Suppressor macrophage treated with lipopolysaccharide for 4 hours (primary cell): ENCODE measurements around the gene FCHSD2.

ENCODE experiments used
- DNase-seq: peaks from one replicate; pipeline ENCODE4 v3.0.0-alpha.2; 2020

Gene FCHSD2

GRCh38 chr11:72829884-72830533 is 312.1 kb downstream of the FCHSD2 start:
- DNase-seq, result no peak

GRCh38 chr11:72829178-72829577 is 312.9 kb downstream of the FCHSD2 start:
- DNase-seq, result no peak

- no peak for DNase-seq
Measured at GRCh38 chr11:72828692-72829101, 313.4 kb downstream of the FCHSD2 start.

GRCh38 chr11:72828081-72828567 is 314.0 kb downstream of the FCHSD2 start:
- peak; percentile 72 for DNase-seq

GRCh38 chr11:72827656-72828055 is 314.5 kb downstream of the FCHSD2 start:
- DNase-seq, result peak; percentile 82

GRCh38 chr11:72826942-72827480 is 315.1 kb downstream of the FCHSD2 start:
- no peak for DNase-seq

GRCh38 chr11:72826191-72826941 is 315.8 kb downstream of the FCHSD2 start:
- no peak for DNase-seq

GRCh38 chr11:72825661-72826060 is 316.5 kb downstream of the FCHSD2 start:
- no peak for DNase-seq

- no peak for DNase-seq
Measured at GRCh38 chr11:72824811-72825505, 317.2 kb downstream of the FCHSD2 start.

- DNase-seq, result no peak
Measured at GRCh38 chr11:72824020-72824419, 318.1 kb downstream of the FCHSD2 start.

- no peak for DNase-seq
Measured at GRCh38 chr11:72823105-72823804, 318.9 kb downstream of the FCHSD2 start.

- peak; percentile 51 for DNase-seq
Measured at GRCh38 chr11:72821920-72822799, 320.0 kb downstream of the FCHSD2 start.

GRCh38 chr11:72821221-72821919 is 320.7 kb downstream of the FCHSD2 start:
- no peak for DNase-seq

- no peak for DNase-seq
Measured at GRCh38 chr11:72820439-72821139, 321.5 kb downstream of the FCHSD2 start.

- DNase-seq, result no peak
Measured at GRCh38 chr11:72818971-72819370, 323.1 kb downstream of the FCHSD2 start.

GRCh38 chr11:72817966-72818365 is 324.2 kb downstream of the FCHSD2 start:
- DNase-seq, result no peak

GRCh38 chr11:72816404-72816990 is 325.6 kb downstream of the FCHSD2 start:
- DNase-seq, result no peak

- DNase-seq, result no peak
Measured at GRCh38 chr11:72815110-72815618, 327.0 kb downstream of the FCHSD2 start.

- peak; percentile 96 for DNase-seq
Measured at GRCh38 chr11:72814286-72815109, 327.6 kb downstream of the FCHSD2 start, which contains the start of gene ATG16L2. Gene ATG16L2, plus strand, starts transcription at chr11:72814411. Its CDS starts 35 bp downstream, at chr11:72814446.
